Activated CD4-positive, alpha-beta T cell treated with anti-CD3 and anti-CD28 coated beads, Interleukin-2, amount 50 U/mL, for 4 hours (primary cell): ENCODE measurements around the gene CLDN1.

Experiments used
- DNase-seq, 2 experiments: peaks; one replicate each; pipeline ENCODE4 v3.0.0-alpha.2; 2020

CLDN1 gene, protein sequence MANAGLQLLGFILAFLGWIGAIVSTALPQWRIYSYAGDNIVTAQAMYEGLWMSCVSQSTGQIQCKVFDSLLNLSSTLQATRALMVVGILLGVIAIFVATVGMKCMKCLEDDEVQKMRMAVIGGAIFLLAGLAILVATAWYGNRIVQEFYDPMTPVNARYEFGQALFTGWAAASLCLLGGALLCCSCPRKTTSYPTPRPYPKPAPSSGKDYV

DNA sequence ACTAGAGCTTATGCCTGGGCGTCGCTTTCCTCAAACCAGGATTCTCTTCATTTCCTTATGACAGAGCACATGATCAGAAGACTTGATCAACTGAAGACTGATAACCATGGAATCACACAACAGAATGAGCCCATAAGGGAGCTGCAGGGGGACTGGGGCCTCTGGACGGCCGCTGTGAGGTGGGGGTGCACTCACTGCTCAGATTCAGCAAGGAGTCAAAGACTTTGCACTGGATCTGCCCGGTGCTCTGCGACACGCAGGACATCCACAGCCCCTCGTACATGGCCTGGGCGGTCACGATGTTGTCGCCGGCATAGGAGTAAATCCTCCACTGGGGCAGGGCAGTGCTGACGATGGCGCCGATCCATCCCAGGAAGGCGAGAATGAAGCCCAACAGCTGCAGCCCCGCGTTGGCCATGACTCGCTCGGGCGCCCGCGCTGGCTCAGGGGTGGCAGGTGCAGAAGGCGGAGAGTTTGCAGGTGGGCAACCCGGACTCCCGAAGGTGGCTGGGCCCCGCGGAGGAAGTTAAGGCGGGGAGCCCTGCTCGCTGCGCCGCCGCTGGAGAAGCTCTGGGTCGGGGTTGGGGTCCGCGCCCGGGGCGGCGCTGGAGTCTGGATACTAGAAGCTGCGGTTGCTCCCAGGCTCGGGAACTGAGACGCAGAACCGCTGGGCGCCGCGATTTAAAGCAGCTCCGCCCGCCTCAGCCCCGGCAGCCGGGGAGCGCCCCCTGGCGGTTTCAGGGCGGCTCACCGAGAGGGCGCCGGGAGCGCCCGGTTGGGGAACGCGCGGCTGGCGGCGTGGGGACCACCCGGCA, at the start of gene CLDN1:
CLDN1 (minus strand) TSS at position 658 of the 815 bp plus-strand sequence; CDS start at position 418, 240 bp downstream.
- DNase-seq: peak; percentile 59 to 61

DNA sequence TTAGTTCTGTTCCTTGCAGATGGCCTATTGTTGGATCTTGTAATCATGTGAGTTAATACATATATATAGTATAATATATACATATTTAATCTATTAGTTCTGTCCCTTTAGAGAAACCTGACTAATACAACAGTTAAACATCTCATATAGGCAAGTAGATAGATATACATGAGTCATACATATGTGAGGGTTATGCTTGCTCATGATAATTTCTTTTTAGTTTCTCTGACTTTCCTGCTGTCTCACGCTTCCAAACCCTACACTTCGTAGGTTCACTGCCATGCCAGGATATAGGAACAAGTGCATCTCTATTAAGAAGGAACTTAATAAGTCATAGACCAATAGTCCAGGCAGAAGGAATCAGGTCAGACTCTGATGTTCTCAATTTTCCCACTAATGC, 48.9 kb upstream of the CLDN1 start:
- DNase-seq: no peak

DNA sequence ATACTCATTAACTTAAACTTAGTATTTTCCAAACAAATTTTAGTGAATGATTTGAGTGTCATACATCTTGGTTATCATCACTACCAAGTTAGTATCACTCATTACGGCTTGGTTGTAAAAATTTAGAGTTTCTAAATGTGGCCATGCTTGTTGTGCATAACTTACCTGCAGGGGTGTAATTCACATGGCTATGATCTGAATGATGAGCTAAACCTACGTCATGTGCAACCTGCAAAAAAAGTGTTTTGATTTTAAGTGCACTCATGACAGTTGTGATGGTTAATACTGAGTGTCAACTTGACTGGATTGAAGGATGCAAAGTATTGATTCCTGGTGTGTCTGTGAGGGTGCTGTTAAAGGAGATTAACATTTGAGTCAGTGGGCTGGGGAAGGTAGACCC, 48.1 kb upstream of the CLDN1 start:
- DNase-seq: no peak

DNA sequence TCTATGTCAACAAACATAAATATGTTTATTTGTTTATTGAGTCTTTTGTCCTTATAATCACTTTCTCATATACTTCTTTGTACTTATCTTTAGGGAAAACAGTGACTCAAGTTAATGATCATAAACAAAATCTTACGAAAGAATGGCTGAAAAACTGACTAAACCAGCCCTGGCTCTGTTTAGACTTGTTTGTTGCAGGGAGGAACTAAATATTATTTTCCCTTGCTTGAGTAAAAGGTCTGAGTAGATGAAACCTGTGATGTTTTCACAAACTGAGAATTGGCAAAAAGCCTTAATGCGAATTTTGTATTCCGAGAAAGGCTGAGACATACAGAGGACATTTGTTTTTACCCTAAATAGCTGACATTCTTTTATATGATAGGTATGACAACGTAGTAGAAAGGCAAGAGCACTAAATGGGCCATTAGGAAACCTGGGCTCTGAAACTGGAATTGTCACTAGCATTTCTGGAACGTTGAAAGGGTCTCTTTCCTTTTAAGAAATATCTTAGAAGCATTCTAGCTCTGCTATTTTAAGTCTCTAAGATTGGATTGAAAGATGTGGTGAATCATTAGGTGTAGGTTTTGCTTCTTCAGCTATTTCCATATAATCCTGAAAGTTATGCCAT, 47.5 kb upstream of the CLDN1 start:
- no peak for DNase-seq

DNA sequence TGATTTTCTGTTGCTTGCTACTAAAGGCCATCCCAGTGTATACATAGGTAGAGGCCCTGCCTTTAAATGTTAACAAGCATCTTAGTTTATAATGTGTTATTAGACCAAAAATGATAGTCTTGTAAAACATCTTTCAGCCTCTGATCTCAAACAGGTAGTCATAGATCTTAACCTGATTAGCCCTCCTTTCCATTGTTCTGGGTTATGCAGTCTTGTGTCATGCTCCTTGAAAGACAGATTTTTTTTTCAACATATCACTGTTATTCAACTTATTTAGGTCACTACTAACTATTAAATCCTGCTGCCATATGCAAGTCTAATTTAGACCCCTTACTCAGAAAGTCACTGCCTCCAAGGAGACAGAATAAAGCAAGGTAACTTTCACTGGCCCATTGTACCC, 46.6 kb upstream of the CLDN1 start:
- DNase-seq: no peak

DNA sequence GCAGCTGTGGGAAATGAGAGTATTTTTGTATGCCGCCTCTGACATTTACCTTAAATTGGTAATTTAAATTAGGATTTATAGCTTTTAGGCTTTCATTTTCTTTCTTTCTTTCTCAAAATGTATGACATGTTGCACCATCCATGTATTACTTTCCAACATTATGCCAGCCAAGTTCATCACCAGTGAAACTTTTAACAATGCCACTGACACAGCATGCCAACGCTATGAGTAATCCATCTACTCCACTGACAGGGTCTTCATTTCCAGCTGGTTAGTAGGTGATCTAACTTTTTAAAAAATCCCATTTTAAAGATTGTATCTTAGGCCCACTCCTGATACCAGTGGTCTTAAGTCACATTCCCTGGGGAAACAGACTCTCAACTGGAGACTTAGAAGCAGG, 43.9 kb upstream of the CLDN1 start:
- no peak for DNase-seq

DNA sequence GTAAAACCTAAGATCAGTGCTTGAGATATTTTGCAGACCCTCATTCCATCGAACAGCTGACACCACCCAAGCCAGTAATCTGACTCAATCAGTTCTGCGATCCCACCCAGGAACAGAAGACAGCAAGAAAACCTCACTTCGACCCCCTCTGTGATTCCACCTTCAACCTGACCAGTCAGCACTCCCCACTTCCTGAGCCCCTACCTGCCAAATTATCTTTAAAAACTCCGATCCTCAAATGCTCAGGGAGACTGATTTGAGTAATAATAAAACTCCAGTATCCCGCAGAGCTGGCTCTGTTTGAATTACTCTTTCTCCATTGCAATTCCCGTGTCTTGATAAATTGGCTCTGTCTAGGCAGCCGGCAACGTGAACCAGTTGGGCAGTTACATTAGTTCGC, 40.0 kb upstream of the CLDN1 start:
- no peak for DNase-seq

DNA sequence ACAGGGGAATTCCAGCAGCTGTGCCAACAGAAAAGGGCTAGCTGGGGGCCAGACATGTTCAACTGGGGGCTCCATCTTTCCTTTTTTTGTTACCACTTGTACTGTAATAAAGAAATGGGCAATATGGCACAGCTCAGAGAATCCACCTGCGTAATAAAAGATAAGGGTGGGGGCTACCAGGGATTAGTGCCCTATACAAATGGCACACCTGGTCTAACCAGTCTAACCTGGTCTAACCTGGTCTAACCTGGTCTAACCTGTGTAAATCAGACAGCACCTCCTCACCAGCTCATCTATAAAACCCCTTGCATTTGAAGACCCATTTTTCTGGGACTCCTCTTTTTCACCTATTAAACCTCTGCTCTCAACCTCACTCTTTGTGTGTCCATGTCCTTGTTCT, 39.5 kb upstream of the CLDN1 start:
- DNase-seq: no peak

DNA sequence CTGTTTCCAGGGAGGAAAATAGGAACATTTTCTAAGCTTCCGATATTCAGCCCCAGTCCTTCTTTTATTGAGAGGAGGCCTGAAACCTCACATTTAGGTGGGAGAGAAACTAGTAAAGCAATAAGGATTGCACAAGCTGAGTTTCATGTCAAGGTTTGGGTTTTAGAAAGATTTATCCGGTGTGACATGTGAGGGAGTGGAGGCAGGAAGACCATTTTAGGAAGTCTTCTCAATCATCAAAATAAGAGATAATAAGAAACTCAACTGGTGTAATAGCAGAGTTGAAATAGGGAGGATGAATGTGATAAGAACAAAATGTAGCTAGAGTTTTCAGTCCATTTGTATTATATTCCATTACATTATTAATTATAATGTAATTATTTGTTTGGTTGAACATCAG, 38.0 kb upstream of the CLDN1 start:
- DNase-seq: no peak

DNA sequence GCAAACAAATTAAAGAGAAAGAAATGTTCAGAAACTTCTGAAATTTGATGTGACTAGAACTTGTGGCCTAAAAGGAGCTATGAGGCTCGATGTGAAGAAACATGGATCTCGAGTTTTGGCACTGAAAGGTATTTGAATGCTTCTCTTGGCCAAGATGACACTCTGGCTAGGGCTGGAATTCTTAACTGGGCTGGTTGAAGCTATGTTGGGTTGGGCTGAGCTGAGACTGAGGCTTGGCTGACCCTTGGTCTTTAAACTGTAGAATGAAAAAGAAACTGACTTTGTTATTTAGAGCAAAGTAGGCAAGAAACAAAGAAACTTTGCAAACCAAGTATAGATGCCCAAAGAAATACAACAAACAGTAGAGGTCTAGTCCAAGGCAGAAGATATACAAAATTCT, 37.6 kb upstream of the CLDN1 start:
- no peak for DNase-seq

DNA sequence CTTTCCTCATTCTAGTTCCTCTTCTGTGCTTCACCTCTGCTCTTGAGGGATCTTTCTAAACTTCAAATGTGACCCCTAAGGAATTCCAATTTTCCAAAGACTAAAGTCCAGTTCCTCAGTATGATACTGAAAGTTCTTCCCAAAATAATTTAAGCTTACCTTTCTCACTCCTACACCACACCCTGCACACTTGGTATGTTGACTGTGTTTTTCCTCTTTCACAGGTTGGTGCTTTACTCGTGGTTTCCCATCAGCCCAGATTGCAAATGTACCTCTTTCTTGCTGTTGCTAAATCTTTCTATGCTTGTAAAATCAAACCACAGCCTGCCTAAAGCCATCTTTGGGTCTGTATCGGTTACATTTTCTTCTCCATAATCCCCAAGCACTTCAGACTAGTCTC, 35.2 kb upstream of the CLDN1 start:
- DNase-seq: no peak

DNA sequence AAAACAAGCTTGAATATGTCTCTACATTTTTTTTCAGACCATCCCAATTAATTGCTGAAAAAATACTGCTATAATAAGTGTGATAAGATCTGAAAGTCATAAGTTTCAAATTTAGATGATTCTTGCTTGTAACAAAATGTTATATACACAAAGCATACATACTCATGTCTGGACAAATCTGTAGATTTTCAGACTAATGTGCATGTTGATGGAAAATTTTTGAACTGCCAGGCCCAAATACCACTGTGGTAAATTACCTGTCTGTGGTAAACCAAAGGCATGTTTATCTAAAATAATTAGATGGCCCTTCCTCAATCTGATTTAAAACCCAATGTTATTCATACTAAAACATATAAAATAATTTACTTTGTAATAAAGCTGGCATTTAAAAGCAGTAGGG, 34.0 kb upstream of the CLDN1 start:
- no peak for DNase-seq

DNA sequence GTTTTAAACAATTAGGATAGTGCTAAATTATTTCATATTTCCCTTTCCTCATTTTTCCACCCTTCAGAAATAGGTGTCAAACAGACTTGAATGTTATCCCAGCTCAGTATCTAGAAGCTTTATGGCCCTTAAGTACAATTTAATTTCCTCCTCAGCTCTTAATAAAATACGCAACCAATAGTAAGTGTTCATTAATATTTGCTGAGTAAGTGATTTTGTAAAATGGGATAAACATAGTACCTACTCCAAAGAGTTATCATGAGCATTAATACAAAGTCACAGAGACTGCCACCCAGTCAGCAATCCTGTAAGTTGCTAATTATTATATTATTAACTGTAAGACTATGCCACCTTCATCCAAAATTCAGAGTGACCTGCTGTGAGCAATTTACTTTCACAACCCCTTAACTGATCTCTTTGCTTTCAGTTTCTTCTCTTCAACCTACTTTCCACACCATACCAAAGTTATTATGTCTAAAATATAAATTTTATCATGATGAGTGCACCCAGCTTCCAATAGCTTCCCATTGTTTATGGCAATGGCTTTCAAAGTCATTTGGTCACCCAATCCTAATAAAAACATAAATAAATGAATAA, 30.7 kb upstream of the CLDN1 start:
- DNase-seq: no peak

DNA sequence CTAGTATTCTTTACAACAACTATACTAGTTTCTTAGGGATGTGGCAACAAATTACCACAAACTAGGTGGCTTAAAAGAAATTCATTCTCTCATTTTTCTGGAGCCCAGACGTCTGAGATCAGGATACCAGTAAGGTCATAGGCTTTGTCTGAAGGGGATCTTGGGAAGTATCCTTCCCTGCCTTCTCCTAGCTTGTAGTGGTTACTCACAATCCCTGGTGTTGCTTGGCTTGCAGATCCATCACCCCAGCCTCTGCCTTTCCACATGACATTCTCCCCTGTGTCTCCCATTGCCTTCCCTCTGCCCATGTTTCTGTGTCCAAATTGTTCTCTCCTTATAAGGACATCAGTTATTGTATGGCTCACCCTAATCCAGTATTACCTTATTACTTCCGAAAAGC, 24.3 kb upstream of the CLDN1 start:
- no peak for DNase-seq

DNA sequence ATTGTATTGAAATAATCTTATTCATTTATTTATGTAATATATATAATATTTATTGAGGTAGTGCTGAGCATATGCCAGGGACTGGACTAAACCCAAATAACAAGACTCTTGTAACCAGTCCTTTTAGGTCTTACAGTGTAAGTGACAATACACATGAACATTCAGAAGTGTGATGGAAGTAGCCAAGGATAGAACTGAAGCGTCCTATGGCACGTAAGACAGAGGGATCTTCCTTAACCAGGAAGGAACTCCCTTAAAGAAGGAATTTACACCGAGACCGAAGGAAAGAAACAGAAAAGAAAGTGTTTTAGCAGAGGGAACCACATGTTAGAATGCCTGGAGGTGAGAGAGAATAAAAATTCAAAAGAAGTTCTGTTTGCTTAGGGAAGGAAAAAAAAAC, 23.6 kb upstream of the CLDN1 start:
- DNase-seq: no peak

DNA sequence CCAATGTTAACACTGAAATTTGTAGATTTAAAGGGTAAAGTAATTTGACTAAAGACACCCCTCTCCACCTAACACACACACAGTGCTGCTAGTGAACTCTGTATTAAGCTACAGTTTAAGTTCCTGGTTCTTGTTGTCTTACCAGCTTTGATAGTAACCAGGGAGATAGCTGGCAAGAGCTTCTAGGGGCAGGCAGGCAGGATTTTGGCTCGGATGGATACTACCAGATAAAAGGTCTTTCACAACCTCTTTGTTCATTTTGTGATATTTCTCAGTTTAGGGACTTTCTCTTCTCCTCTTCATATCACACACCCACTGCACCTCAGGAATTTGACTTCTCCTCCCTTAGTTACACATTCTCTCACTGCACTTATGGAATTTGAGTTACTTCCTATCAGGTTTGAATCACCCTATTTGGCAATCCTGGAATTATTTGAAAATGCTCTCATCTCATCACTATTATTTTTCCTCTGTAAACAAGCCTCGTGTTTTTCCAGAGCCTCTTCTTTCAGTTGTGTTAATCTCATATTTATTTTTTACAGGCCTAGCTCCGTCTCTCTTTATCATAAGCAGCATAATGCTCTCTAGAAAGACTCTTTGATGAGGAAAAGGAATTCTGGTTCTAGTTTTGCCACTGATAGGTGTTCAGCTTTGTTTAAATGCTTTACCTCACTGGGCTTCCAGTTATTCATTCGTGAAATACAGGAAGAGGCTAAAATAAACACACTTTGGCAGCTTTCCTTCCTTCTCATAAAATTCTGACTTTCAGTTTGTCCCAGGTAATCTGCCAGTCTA, 23.0 kb upstream of the CLDN1 start:
- no peak for DNase-seq

DNA sequence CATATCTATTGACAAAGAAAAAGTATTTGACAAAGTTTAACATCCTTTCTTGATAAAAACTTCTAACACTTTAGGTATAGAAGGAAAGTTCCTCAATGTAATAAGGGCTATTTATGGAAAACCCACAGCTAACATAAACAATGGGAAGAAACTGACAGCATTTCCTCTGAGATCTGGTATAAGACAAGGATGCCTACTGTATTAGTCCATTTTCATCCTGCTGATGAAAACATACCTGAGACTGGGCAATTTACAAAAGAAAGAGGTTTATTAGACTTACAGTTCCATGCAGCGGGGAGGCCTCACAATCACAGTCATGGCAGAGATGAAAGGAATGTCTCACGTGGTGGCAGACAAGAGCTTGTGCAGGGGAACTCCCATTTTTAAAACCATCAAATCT, 17.8 kb upstream of the CLDN1 start:
- DNase-seq: no peak

DNA sequence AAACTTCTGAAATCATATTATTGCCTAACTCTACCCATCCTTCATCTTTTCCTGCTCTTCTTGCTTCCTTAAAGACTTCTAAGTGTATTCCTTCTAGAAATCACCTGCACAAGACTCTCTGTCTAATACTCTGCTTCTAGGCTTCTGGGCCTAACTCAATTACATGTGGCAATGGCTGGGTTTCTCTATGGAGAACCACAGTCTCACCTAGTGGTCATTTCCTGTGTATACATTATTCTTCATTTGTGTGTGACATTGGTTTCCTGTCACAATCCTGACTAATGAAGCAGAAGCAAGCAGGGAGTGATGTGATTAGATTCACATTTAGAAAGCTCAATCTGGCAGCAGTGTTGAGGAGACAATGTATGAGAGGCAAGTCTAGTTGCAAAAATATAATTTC, 16.9 kb upstream of the CLDN1 start:
- DNase-seq: no peak

DNA sequence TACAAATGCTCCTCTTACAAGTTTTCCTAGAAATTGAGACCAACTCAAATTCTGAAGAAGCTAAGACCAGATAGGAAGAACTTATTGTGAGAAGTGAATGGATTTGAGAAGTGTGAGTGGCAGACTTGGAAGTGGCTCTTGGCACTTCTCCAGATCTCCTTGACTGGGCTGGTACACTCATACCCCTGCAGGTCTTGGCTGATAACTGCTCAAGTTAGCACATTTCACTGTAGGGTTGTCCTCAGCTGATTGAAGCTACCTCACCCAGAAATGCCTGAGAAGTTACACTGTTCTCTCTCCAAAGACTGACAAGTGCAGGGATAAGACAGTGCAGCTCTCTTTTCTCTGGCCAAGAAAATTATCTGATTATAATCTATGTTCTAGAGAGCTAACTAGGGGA, 16.5 kb upstream of the CLDN1 start:
- no peak for DNase-seq

DNA sequence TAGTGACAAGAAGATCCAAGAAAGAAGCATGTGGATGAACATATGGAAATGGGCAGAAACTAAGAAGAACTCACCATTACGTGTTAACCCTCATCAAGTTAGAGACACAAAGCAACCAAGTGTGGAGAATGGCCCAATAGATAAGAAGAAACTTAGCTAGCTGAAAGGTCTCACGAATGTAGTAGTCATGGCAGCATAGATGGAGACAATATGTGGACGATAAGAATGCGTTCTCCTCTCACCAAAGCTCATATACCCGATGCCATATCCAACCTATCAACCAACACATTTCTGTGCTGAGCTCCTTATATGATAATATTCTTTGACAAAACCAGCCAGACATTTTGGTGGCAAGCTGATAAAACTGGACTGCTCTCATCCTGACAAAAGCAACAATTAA, 15.1 kb upstream of the CLDN1 start:
- no peak for DNase-seq

DNA sequence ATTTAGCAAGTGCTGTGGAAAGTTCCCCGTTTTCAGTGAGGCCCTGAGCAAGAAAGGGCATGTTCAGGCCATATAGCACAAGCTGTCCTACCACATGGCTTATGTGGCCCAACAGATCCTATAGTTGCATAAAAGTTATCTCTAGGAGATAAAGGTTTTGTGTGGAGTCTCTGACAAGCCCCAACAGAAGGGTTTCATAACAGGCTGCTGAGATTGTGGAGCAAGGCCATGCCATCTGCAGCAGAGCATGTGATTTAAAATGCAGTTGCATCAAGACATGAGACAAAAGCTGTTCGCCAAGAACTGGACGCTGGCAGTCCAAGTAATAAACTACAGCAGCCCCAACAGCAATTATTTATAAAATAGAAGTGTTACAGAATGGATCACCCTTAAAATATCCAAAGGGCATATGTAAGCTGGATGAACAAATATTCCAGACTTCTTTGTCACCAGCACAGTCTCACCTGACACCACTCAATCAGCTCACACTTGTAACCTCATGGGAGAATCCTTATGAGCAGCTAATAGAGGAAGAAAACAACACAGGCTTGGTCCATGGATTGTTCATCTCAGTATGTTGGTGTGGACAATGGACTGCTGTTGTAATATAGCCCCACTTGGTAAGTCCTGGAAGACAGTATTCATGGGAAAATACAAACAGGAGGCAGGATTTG, 14.4 kb upstream of the CLDN1 start:
- DNase-seq: no peak

DNA sequence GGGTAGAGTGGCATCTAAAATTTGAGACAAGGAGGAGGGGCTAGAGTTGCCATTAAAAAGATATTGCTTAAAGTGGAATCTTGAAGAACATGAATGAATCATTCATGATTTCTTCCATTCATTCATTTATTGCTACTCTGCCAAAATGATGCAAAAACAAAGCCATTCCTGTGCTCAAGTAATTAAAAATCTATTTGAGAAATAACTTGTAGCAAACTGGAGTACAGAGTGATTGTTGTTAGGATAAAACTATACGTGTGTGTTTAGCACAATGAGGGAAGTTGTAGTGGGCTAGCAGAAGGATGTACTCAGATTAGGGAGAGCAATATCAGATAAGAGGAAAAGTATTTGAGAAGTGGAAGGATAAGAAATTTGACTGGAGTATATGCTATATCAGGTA, 11.7 kb upstream of the CLDN1 start:
- no peak for DNase-seq
